Smooth muscle cell (in vitro differentiated cells): ENCODE measurements around the gene COPS3. TPM values are rescaled to one million over a fixed set of nuclear protein-coding genes. Genes with fewer than 3 reads are reported as not detected.

Experiments
- DNase-seq: peaks from one replicate; lab custom pipeline; 2025; ENCODE audit not compliant: unreplicated experiment; lab: John Stamatoyannopoulos, UW
- H2AFZ ChIP-seq: fragments of 200-600 bp; sonication (generic); 2 replicates; pipeline ENCODE4 v1.6.0; 2016; ENCODE audit warnings: antibody characterized with exemption, low read depth, mild to moderate bottlenecking
- H3F3A ChIP-seq: fragments of 200-600 bp; sonication (generic); 2 replicates; pipeline ENCODE4 v1.6.0; 2017; ENCODE audit warnings: antibody characterized with exemption, low read depth
- H3K27ac ChIP-seq: fragments of 200-600 bp; sonication (generic); 2 replicates; pipeline ENCODE4 v1.5.1; 2016; ENCODE audit warnings: low read depth, mild to moderate bottlenecking
- H3K27me3 ChIP-seq: fragments of 200-600 bp; sonication (generic); 2 replicates; pipeline ENCODE4 v1.6.1; 2016; ENCODE audit warnings: low read depth, mild to moderate bottlenecking
- H3K36me3 ChIP-seq: fragments of 200-600 bp; sonication (generic); 2 replicates; pipeline ENCODE4 v1.5.1; 2016; ENCODE audit warnings: low read depth
- H3K4me1 ChIP-seq: fragments of 200-600 bp; sonication (generic); 2 replicates; pipeline ENCODE4 v1.5.1; 2016; ENCODE audit warnings: low read depth
- H3K4me2 ChIP-seq: fragments of 200-600 bp; sonication (generic); 2 replicates; pipeline ENCODE4 v1.6.0; 2016; ENCODE audit warnings: mild to moderate bottlenecking
- H3K4me3 ChIP-seq: fragments of 200-600 bp; sonication (generic); 2 replicates; pipeline ENCODE4 v1.5.1; 2016; ENCODE audit warnings: mild to moderate bottlenecking
- H3K79me2 ChIP-seq: fragments of 200-600 bp; sonication (generic); 2 replicates; pipeline ENCODE4 v1.6.0; 2016; ENCODE audit warnings: low read depth, mild to moderate bottlenecking
- H3K9ac ChIP-seq: fragments of 200-600 bp; sonication (generic); 2 replicates; pipeline ENCODE4 v1.6.0; 2016; ENCODE audit warnings: low read depth
- H3K9me3 ChIP-seq: fragments of 200-600 bp; sonication (generic); replicated peaks from 2 replicates; pipeline ENCODE4 v1.5.1; 2016; ENCODE audit warnings: low read depth
- H4K20me1 ChIP-seq: fragments of 200-600 bp; sonication (generic); 2 replicates; pipeline ENCODE4 v1.6.0; 2016; ENCODE audit warnings: low read depth
- CTCF ChIP-seq: fragments of 200-600 bp; sonication (generic); IDR thresholded peaks from 2 replicates; pipeline ENCODE4 v1.5.1; 2017; ENCODE audit warnings: borderline replicate concordance, mild to moderate bottlenecking, antibody characterized with exemption; ENCODE audit not compliant: insufficient read depth, poor library complexity, severe bottlenecking
- WGBS: methylation state at CpG from one replicate; pipeline ENCODE4 v1.1.7; 2016; ENCODE audit warnings: low lambda C conversion rate; 5-methylcytosine and 5-hydroxymethylcytosine counted together
- polyA plus RNA-seq: library from polyadenylated mRNA; unstranded; fragments of >200 nt; fragmentation: Nextera tagmentation; extraction: Ambion mirVana; gene quantifications from 2 replicates; pipeline ENCODE4 v1.2.1, GENCODE V29; 2016
- total RNA-seq: library from RNA; depleted of rRNA; stranded (reverse); fragments of >200 nt; gene quantifications from 2 replicates; pipeline ENCODE4 v1.2.3, GENCODE V29; 2014

COPS3 gene
- total and polyA plus RNA-seq, 2 experiments from 2014 or later, result 68.3 to 77.0 TPM

GRCh38 chr17:17320188-17320910, 39.3 kb upstream of the COPS3 start:
- Histone ChIP-seq H3K9ac (no peak overlapping the region), H3K27ac (no peak overlapping the region), H3F3A (no peaks in the 10 kb centered on the region), H3K36me3 (no peaks in the 10 kb centered on the region), H3K79me2 (no peaks in the 10 kb centered on the region), H4K20me1 (no peaks in the 10 kb centered on the region), H3K27me3 (no peaks in the 10 kb centered on the region), H3K4me3 (no peak overlapping the region), H2AFZ (no peak overlapping the region), H3K4me2 (no peak overlapping the region), H3K4me1 (no peaks in the 10 kb centered on the region), H3K9me3 (no peaks in the 10 kb centered on the region)
- DNase-seq, result no peak
- 94% methylated on average over 16 of the region's 16 CpGs for WGBS
- TF ChIP-seq CTCF, result no peak

- H3K79me2 ChIP-seq, result no peaks in the 10 kb centered on the region
- 94% methylated on average over 6 of the region's 6 CpGs for WGBS
- no peak for DNase-seq
These were observed 34.2 kb upstream of the COPS3 start for GRCh38 chr17:17315142-17315821.

GRCh38 chr17:17314501-17315071, 33.5 kb upstream of the COPS3 start:
- H3K27me3 ChIP-seq, result no peaks in the 10 kb centered on the region
- no peaks in the 10 kb centered on the region for H3K9me3 ChIP-seq
- H3K27ac ChIP-seq, result no peak overlapping the region
- H3F3A ChIP-seq, result no peaks in the 10 kb centered on the region
- no peak overlapping the region for H2AFZ ChIP-seq
- H3K4me1 ChIP-seq, result no peaks in the 10 kb centered on the region
- WGBS, result 86% methylated on average over 5 of the region's 5 CpGs
- H3K9ac ChIP-seq, result no peak overlapping the region
- no peak overlapping the region for H3K4me3 ChIP-seq
- H3K4me2 ChIP-seq, result no peak overlapping the region
- DNase-seq, result no peak
- no peaks in the 10 kb centered on the region for H4K20me1 ChIP-seq
- H3K36me3 ChIP-seq, result no peaks in the 10 kb centered on the region
- no peaks in the 10 kb centered on the region for H3K79me2 ChIP-seq
- TF ChIP-seq CTCF, result no peak

More at GRCh38 chr17:17315142-17315821, 34.2 kb upstream of the COPS3 start:
- Histone ChIP-seq H3K4me2 (no peak overlapping the region), H3K4me3 (no peak overlapping the region), H3K27me3 (no peaks in the 10 kb centered on the region), H4K20me1 (no peaks in the 10 kb centered on the region), H3K27ac (no peak overlapping the region), H3F3A (no peaks in the 10 kb centered on the region), H2AFZ (no peak overlapping the region), H3K4me1 (no peaks in the 10 kb centered on the region), H3K9me3 (no peaks in the 10 kb centered on the region), H3K9ac (no peak overlapping the region), H3K36me3 (no peaks in the 10 kb centered on the region)
- TF ChIP-seq CTCF, result no peak
